PC-3 (cell line): ENCODE measurements around the gene SMIM38. TPM values are rescaled to one million over a fixed set of nuclear protein-coding genes. Genes with fewer than 3 reads are reported as not detected.

ENCODE experiments used
- ATAC-seq: fragments of 200-7000 bp; cut with Tn5 transposase; 2 replicates; pipeline ENCODE4 v1.9.1; 2020; ENCODE audit warnings: mild to moderate bottlenecking, moderate library complexity
- BruUV-seq: library from RNA; stranded (reverse); fragments of 400-500 nt; replicated peaks from 2 replicates; lab custom pipeline; 2021; lab: Mats Ljungman, UMichigan
- CTCF ChIA-PET: fragments of 300-600 bp; sonication (Branson Sonifier 250); formaldehyde crosslinking; loops from one replicate; lab custom pipeline; 2022; ENCODE audit warnings: antibody characterized with exemption; lab: Charles Lee
- POLR2A ChIA-PET: fragments of 300-600 bp; sonication (Branson Sonifier 250); formaldehyde crosslinking; loops from one replicate; lab custom pipeline; 2022; ENCODE audit warnings: antibody characterized with exemption; ENCODE audit not compliant: unreplicated experiment; lab: Charles Lee
- DNase-seq: peaks from one replicate; pipeline ENCODE4 v3.0.0-alpha.2; 2015
- H2AFZ ChIP-seq: fragments of 300-600 bp; sonication (generic); 2 replicates; pipeline ENCODE4 v1.6.0; 2016; ENCODE audit warnings: antibody characterized with exemption, low read length
- H3F3A ChIP-seq: fragments of 300-600 bp; sonication (generic); one replicate; pipeline ENCODE4 v1.6.0; 2017; ENCODE audit warnings: antibody characterized with exemption, low read length, control low read depth, mild to moderate bottlenecking; ENCODE audit not compliant: unreplicated experiment
- H3K27ac ChIP-seq: fragments of 300-600 bp; sonication (generic); 2 replicates; pipeline ENCODE4 v1.5.1; 2016; ENCODE audit warnings: mild to moderate bottlenecking, low read length
- H3K27me3 ChIP-seq: fragments of 300-600 bp; sonication (generic); 2 replicates; pipeline ENCODE4 v1.6.1; 2016; ENCODE audit warnings: low read length, mixed read lengths
- H3K36me3 ChIP-seq: fragments of 300-600 bp; sonication (generic); 2 replicates; pipeline ENCODE4 v1.6.1; 2016; ENCODE audit warnings: low read depth, mixed run types, low read length, mixed read lengths
- H3K4me1 ChIP-seq: fragments of 300-600 bp; sonication (generic); 2 replicates; pipeline ENCODE4 v1.5.1; 2016; ENCODE audit warnings: low read length; ENCODE audit not compliant: insufficient read depth
- H3K4me2 ChIP-seq: fragments of 300-600 bp; sonication (generic); 2 replicates; pipeline ENCODE4 v1.6.0; 2016; ENCODE audit warnings: low read length
- H3K4me3 ChIP-seq: fragments of 300-600 bp; sonication (generic); 2 replicates; pipeline ENCODE4 v1.5.1; 2016; ENCODE audit warnings: mild to moderate bottlenecking, low read length, mixed read lengths
- H3K79me2 ChIP-seq: fragments of 300-600 bp; sonication (generic); 2 replicates; pipeline ENCODE4 v1.6.1; 2017; ENCODE audit warnings: low read length, mixed read lengths
- H3K9ac ChIP-seq: fragments of 300-600 bp; sonication (generic); 2 replicates; pipeline ENCODE4 v1.6.0; 2016; ENCODE audit warnings: mild to moderate bottlenecking, low read length
- H3K9me2 ChIP-seq: fragments of 300-600 bp; sonication (generic); replicated peaks from 2 replicates; pipeline ENCODE4 v1.6.1; 2016; ENCODE audit warnings: mixed run types, low read length, mixed read lengths
- H3K9me3 ChIP-seq: fragments of 300-600 bp; sonication (generic); 2 replicates; pipeline ENCODE4 v1.6.1; 2016; ENCODE audit warnings: low read length, mixed read lengths
- H4K20me1 ChIP-seq: fragments of 300-600 bp; sonication (generic); 2 replicates; pipeline ENCODE4 v1.6.1; 2016; ENCODE audit warnings: low read length, mixed read lengths
- CTCF ChIP-seq: fragments of 300-600 bp; sonication (generic); conservative IDR thresholded peaks from 2 replicates; pipeline ENCODE4 v1.5.1; 2017; ENCODE audit warnings: antibody characterized with exemption, low read depth, mild to moderate bottlenecking, low read length
- EZH2 ChIP-seq: fragments of 300-600 bp; sonication (generic); IDR thresholded peaks from one replicate; pipeline ENCODE4 v1.6.1; 2017; ENCODE audit warnings: antibody characterized with exemption, mild to moderate bottlenecking, low read length; ENCODE audit not compliant: unreplicated experiment
- EZH2phosphoT487 ChIP-seq: fragments of 300-600 bp; sonication (generic); IDR thresholded peaks from 2 replicates; pipeline ENCODE4 v1.6.1; 2018; ENCODE audit warnings: mild to moderate bottlenecking, antibody characterized with exemption, low read length, borderline replicate concordance
- intact Hi-C: fragments of 100-400 bp; cut with micrococcal nuclease; formaldehyde crosslinking; loops from 2 replicates; pipeline ENCODE4 v1.9.0; 2023
- total RNA-seq: library from RNA; depleted of rRNA; stranded (reverse); fragments of >200 nt; gene quantifications from 2 replicates; pipeline ENCODE4 v1.2.3, GENCODE V29; 2014

SMIM38 gene
- total RNA-seq, 1 experiment from 2014 or later: 0.04 TPM

- intact Hi-C loops: no loop called here
- DNase-seq (no peak), ATAC-seq (no peak)
- Histone ChIP-seq H3K9me3 (no peaks in the 10 kb centered on the region), H3K36me3 (no peaks in the 10 kb centered on the region), H4K20me1 (no peaks in the 10 kb centered on the region), H3K27me3 (no peaks in the 10 kb centered on the region), H3K9me2 (no peaks in the 10 kb centered on the region), H3F3A (no peaks in the 10 kb centered on the region), H3K9ac (no peak overlapping the region), H3K27ac (no peak overlapping the region), H2AFZ (no peak overlapping the region), H3K4me1 (no peaks in the 10 kb centered on the region), H3K79me2 (no peaks in the 10 kb centered on the region), H3K4me2 (no peak overlapping the region), H3K4me3 (no peak overlapping the region)
- ChIA-PET CTCF (no interaction called here), POLR2A (no interaction called here)
- no TSS peak for BruUV-seq
- TF ChIP-seq EZH2: no peak
- no peak for TF ChIP-seq CTCF
- TF ChIP-seq EZH2phosphoT487: no peak
Measured at GRCh38 chr11:69190796-69191536, 35.2 kb downstream of the SMIM38 start.

- Histone ChIP-seq H3K79me2 (no peaks in the 10 kb centered on the region), H3K27me3 (no peaks in the 10 kb centered on the region), H3K4me3 (no peak overlapping the region), H3K27ac (no peak overlapping the region), H3K4me1 (no peaks in the 10 kb centered on the region), H3F3A (no peaks in the 10 kb centered on the region), H3K4me2 (no peak overlapping the region), H4K20me1 (no peaks in the 10 kb centered on the region), H3K9me2 (no peaks in the 10 kb centered on the region), H3K36me3 (no peaks in the 10 kb centered on the region), H3K9me3 (no peaks in the 10 kb centered on the region), H2AFZ (no peak overlapping the region), H3K9ac (no peak overlapping the region)
- ChIA-PET POLR2A (no interaction called here), CTCF (no interaction called here)
- DNase-seq (no peak), ATAC-seq (no peak)
- no TSS peak for BruUV-seq
- TF ChIP-seq EZH2 (no peak), EZH2phosphoT487 (no peak), CTCF (no peak)
- intact Hi-C loops: no loop called here
Measured at GRCh38 chr11:69192301-69192721, 36.6 kb downstream of the SMIM38 start.

- intact Hi-C loops: no loop called here
- H3K9me2 ChIP-seq: no peaks in the 10 kb centered on the region
- H4K20me1 ChIP-seq: no peaks in the 10 kb centered on the region
- H3K79me2 ChIP-seq: no peaks in the 10 kb centered on the region
- ChIA-PET POLR2A (no interaction called here), CTCF (no interaction called here)
- H3K36me3 ChIP-seq: no peaks in the 10 kb centered on the region
- H3K4me1 ChIP-seq: no peaks in the 10 kb centered on the region
- H3K27me3 ChIP-seq: no peaks in the 10 kb centered on the region
- DNase-seq (no peak), ATAC-seq (no peak)
- no peak overlapping the region for H3K9ac ChIP-seq
- H3K27ac ChIP-seq: no peak overlapping the region
- BruUV-seq: no TSS peak
- H3F3A ChIP-seq: no peaks in the 10 kb centered on the region
- no peaks in the 10 kb centered on the region for H3K9me3 ChIP-seq
- no peak overlapping the region for H2AFZ ChIP-seq
- no peak overlapping the region for H3K4me3 ChIP-seq
- TF ChIP-seq CTCF (no peak), EZH2 (no peak), EZH2phosphoT487 (no peak)
- no peak overlapping the region for H3K4me2 ChIP-seq
Measured at GRCh38 chr11:69193151-69193550, 37.4 kb downstream of the SMIM38 start.
